GM23248 (cell line): Measurements from ENCODE around the gene OR1L6.

ENCODE experiments used
- EZH2 ChIP-seq: fragments of 200-600 bp; sonication (generic); IDR thresholded peaks from 2 replicates; pipeline ENCODE4 v1.6.1; 2018; ENCODE audit warnings: antibody characterized with exemption, mild to moderate bottlenecking; ENCODE audit not compliant: insufficient read depth, poor library complexity, severe bottlenecking
- EZH2phosphoT487 ChIP-seq: fragments of 200-600 bp; sonication (generic); IDR thresholded peaks from 2 replicates; pipeline ENCODE4 v1.6.1; 2018; ENCODE audit warnings: antibody characterized with exemption, moderate library complexity, mild to moderate bottlenecking, low read depth; ENCODE audit not compliant: insufficient read depth

GRCh38 chr9:122789256-122790046 lies 47.3 kb downstream of the OR1L6 start:
- TF ChIP-seq EZH2 (no peak), EZH2phosphoT487 (no peak)
